Measurements from ENCODE around the gene AUH. TPM values are rescaled to one million over a fixed set of nuclear protein-coding genes. Genes with fewer than 3 reads are reported as not detected.

The AUH gene
- total RNA-seq (10 to 100 TPM; 23.6 to 25.2 TPM), polyA plus RNA-seq (10 to 100 TPM in 1 of 2 donors, 1 to 10 TPM in 1; 9.9 to 17.9 TPM)

- H3K4me3 Mint-ChIP-seq, result peak within 1 kb of the TSS; percentile 94 to 99 (median 98)
- CTCF ChIA-PET (ENCODE audit: partially characterized antibody), result interaction anchor here (1.1 to 1.3 kb wide), 3 partner anchors 9 to 259 kb away, joined by 3 read pairs; no protein-coding TSS in a partner anchor
Observed at GRCh38 chr9:91361291-91362050, at the start of gene AUH. Gene AUH (minus strand): TSS chr9:91361918. CDS start chr9:91361889, 29 bp downstream.

GRCh38 chr9:91411096-91411771, 49.5 kb upstream of the AUH start:
- DNase-seq, result no peak
- H3K4me3 ChIP-seq (ENCODE audit: low read length in 2 of 2), result no peak overlapping the region
- peaks cover 11 to 20% of the 10 kb centered on the region in 2 donors for H3K36me3 Mint-ChIP-seq

More at GRCh38 chr9:91361291-91362050, at the start of gene AUH:
- H3K36me3 ChIP-seq (ENCODE audit: insufficient read depth, low read length), result no peaks in the 10 kb centered on the region
- peak; percentile 80 to 87 (median 85) for DNase-seq
- POLR2A ChIA-PET (ENCODE audit: partially characterized antibody), result interaction anchor here (0.9 to 2.6 kb wide), 10 partner anchors 8 to 261 kb away, joined by 3 to 16 read pairs (median 5); partner anchors contain the start of gene NFIL3
- H3K4me1 Mint-ChIP-seq, result peaks cover 33 to 56% (median 40%) of the 10 kb centered on the region in 4 donors
- no peaks in the 10 kb centered on the region for H3K9me3 ChIP-seq (ENCODE audit: control insufficient read depth in 1 of 2, low read length in 2 of 2)
- H3K9me3 Mint-ChIP-seq, result peaks cover 0 to 2% (median 0%) of the 10 kb centered on the region in 8 donors
- peaks cover 11 to 27% of the 10 kb centered on the region in 2 donors for H3K36me3 Mint-ChIP-seq
- peak within 1 kb of the TSS; percentile 38 to 84 for H3K4me3 ChIP-seq (ENCODE audit: low read length in 2 of 2)
- H3K27me3 Mint-ChIP-seq, result no peaks in the 10 kb centered on the region
- intact Hi-C loops (cut with micrococcal nuclease), result loop anchor here (1.0 to 5.0 kb wide), 3 partner anchors 62 to 259 kb away; partner anchors contain the start of gene NFIL3
- peak within 1 kb of the TSS; percentile 77 for H3K27ac ChIP-seq (ENCODE audit: low read depth, low read length)
- H3K27ac Mint-ChIP-seq, result peak within 1 kb of the TSS; percentile 82 to 98 (median 94)
- no peaks in the 10 kb centered on the region for H3K27me3 ChIP-seq (ENCODE audit: insufficient read depth, low read length)
- H3K4me1 ChIP-seq (ENCODE audit: insufficient read depth, low read length), result peaks cover 39% of the 10 kb centered on the region

GRCh38 chr9:91410161-91410560, 48.4 kb upstream of the AUH start:
- ChIA-PET CTCF (ENCODE audit: partially characterized antibody) (interaction anchor here (1.2 kb wide), 1 partner anchor 15 kb away, joined by 4 read pairs; no protein-coding TSS in a partner anchor), POLR2A (ENCODE audit: partially characterized antibody) (no interaction called here)
- Histone ChIP-seq H3K27me3 (ENCODE audit: insufficient read depth, low read length) (no peaks in the 10 kb centered on the region), H3K4me3 (ENCODE audit: low read length in 2 of 2) (no peak overlapping the region), H3K9me3 (ENCODE audit: control insufficient read depth in 1 of 2, low read length in 2 of 2) (no peaks in the 10 kb centered on the region), H3K4me1 (ENCODE audit: insufficient read depth, low read length) (no peaks in the 10 kb centered on the region), H3K27ac (ENCODE audit: low read depth, low read length) (no peak overlapping the region), H3K36me3 (ENCODE audit: insufficient read depth, low read length) (no peaks in the 10 kb centered on the region)
- H3K4me1 Mint-ChIP-seq, result peaks cover 3 to 7% (median 6%) of the 10 kb centered on the region in 4 donors
- no peaks in the 10 kb centered on the region for H3K9me3 Mint-ChIP-seq
- H3K27me3 Mint-ChIP-seq, result no peaks in the 10 kb centered on the region
- intact Hi-C loops (cut with micrococcal nuclease), result no loop called here
- H3K36me3 Mint-ChIP-seq, result peaks cover 11 to 20% of the 10 kb centered on the region in 2 donors
- no peak overlapping the region for H3K27ac Mint-ChIP-seq
- no peak overlapping the region for H3K4me3 Mint-ChIP-seq
- DNase-seq, result no peak

More at GRCh38 chr9:91411096-91411771, 49.5 kb upstream of the AUH start:
- Mint-ChIP-seq H3K27me3 (peaks cover 0 to 1% of the 10 kb centered on the region in 2 donors), H3K27ac (no peak overlapping the region), H3K4me3 (no peak overlapping the region), H3K9me3 (no peaks in the 10 kb centered on the region), H3K4me1 (peaks cover 5 to 7% (median 6%) of the 10 kb centered on the region in 4 donors)
- Histone ChIP-seq H3K27ac (ENCODE audit: low read depth, low read length) (no peak overlapping the region), H3K9me3 (ENCODE audit: control insufficient read depth in 1 of 2, low read length in 2 of 2) (no peaks in the 10 kb centered on the region), H3K36me3 (ENCODE audit: insufficient read depth, low read length) (no peaks in the 10 kb centered on the region), H3K4me1 (ENCODE audit: insufficient read depth, low read length) (no peaks in the 10 kb centered on the region), H3K27me3 (ENCODE audit: insufficient read depth, low read length) (no peaks in the 10 kb centered on the region)
- intact Hi-C loops (cut with micrococcal nuclease), result no loop called here
- POLR2A ChIA-PET (ENCODE audit: partially characterized antibody), result no interaction called here
- CTCF ChIA-PET (ENCODE audit: partially characterized antibody), result interaction anchor here (0.6 to 0.7 kb wide), 2 partner anchors 73 to 96 kb away, joined by 3 to 6 read pairs; no protein-coding TSS in a partner anchor

GRCh38 chr9:91408475-91408874, 46.8 kb upstream of the AUH start:
- no peak overlapping the region for H3K4me3 Mint-ChIP-seq
- peaks cover 11 to 20% of the 10 kb centered on the region in 2 donors for H3K36me3 Mint-ChIP-seq
- no peaks in the 10 kb centered on the region for H3K9me3 Mint-ChIP-seq
- H3K27ac Mint-ChIP-seq, result no peak overlapping the region
- H3K27me3 ChIP-seq (ENCODE audit: insufficient read depth, low read length), result no peaks in the 10 kb centered on the region
- ChIA-PET CTCF (ENCODE audit: partially characterized antibody) (interaction anchor here (0.5 to 0.8 kb wide), 2 partner anchors 20 to 267 kb away, joined by 3 read pairs; no protein-coding TSS in a partner anchor), POLR2A (ENCODE audit: partially characterized antibody) (no interaction called here)
- intact Hi-C loops (cut with micrococcal nuclease), result no loop called here
- no peaks in the 10 kb centered on the region for H3K36me3 ChIP-seq (ENCODE audit: insufficient read depth, low read length)
- peaks cover 0 to 4% of the 10 kb centered on the region in 2 donors for H3K27me3 Mint-ChIP-seq
- no peaks in the 10 kb centered on the region for H3K4me1 ChIP-seq (ENCODE audit: insufficient read depth, low read length)
- no peaks in the 10 kb centered on the region for H3K9me3 ChIP-seq (ENCODE audit: control insufficient read depth in 1 of 2, low read length in 2 of 2)
- DNase-seq, result no peak
- no peak overlapping the region for H3K4me3 ChIP-seq (ENCODE audit: low read length in 2 of 2)
- no peak overlapping the region for H3K27ac ChIP-seq (ENCODE audit: low read depth, low read length)
- peaks cover 3 to 7% (median 6%) of the 10 kb centered on the region in 4 donors for H3K4me1 Mint-ChIP-seq

GRCh38 chr9:91407580-91408318, 46.0 kb upstream of the AUH start:
- peaks cover 11 to 20% of the 10 kb centered on the region in 2 donors for H3K36me3 Mint-ChIP-seq
- no peak for DNase-seq
- no peak overlapping the region for H3K4me3 Mint-ChIP-seq
- Histone ChIP-seq H3K27ac (ENCODE audit: low read depth, low read length) (no peak overlapping the region), H3K27me3 (ENCODE audit: insufficient read depth, low read length) (no peaks in the 10 kb centered on the region), H3K36me3 (ENCODE audit: insufficient read depth, low read length) (no peaks in the 10 kb centered on the region), H3K4me3 (ENCODE audit: low read length in 2 of 2) (no peak overlapping the region), H3K9me3 (ENCODE audit: control insufficient read depth in 1 of 2, low read length in 2 of 2) (no peaks in the 10 kb centered on the region), H3K4me1 (ENCODE audit: insufficient read depth, low read length) (no peaks in the 10 kb centered on the region)
- no peak overlapping the region for H3K27ac Mint-ChIP-seq
- CTCF ChIA-PET (ENCODE audit: partially characterized antibody), result interaction anchor here (0.5 to 0.8 kb wide), 2 partner anchors 21 to 266 kb away, joined by 3 read pairs; no protein-coding TSS in a partner anchor
- peaks cover 0 to 4% of the 10 kb centered on the region in 2 donors for H3K27me3 Mint-ChIP-seq
- POLR2A ChIA-PET (ENCODE audit: partially characterized antibody), result no interaction called here
- H3K4me1 Mint-ChIP-seq, result peaks cover 3 to 7% (median 6%) of the 10 kb centered on the region in 4 donors
- intact Hi-C loops (cut with micrococcal nuclease), result no loop called here
- H3K9me3 Mint-ChIP-seq, result no peaks in the 10 kb centered on the region

GRCh38 chr9:91405343-91406077, 43.8 kb upstream of the AUH start:
- Histone ChIP-seq H3K4me3 (ENCODE audit: low read length in 2 of 2) (no peak overlapping the region), H3K27ac (ENCODE audit: low read depth, low read length) (no peak overlapping the region), H3K36me3 (ENCODE audit: insufficient read depth, low read length) (no peaks in the 10 kb centered on the region), H3K4me1 (ENCODE audit: insufficient read depth, low read length) (no peaks in the 10 kb centered on the region), H3K9me3 (ENCODE audit: control insufficient read depth in 1 of 2, low read length in 2 of 2) (no peaks in the 10 kb centered on the region), H3K27me3 (ENCODE audit: insufficient read depth, low read length) (no peaks in the 10 kb centered on the region)
- POLR2A ChIA-PET (ENCODE audit: partially characterized antibody), result no interaction called here
- Mint-ChIP-seq H3K4me1 (peaks cover 0 to 2% (median 0%) of the 10 kb centered on the region in 4 donors), H3K36me3 (peaks cover 9 to 17% of the 10 kb centered on the region in 2 donors), H3K4me3 (no peak overlapping the region), H3K27ac (no peak overlapping the region), H3K9me3 (no peaks in the 10 kb centered on the region), H3K27me3 (peaks cover 0 to 4% of the 10 kb centered on the region in 2 donors)
- CTCF ChIA-PET (ENCODE audit: partially characterized antibody), result no interaction called here
- intact Hi-C loops (cut with micrococcal nuclease), result no loop called here
- DNase-seq, result no peak

Measured in CD4-positive, alpha-beta memory T cell (primary cell).